Measurements from ENCODE around the gene METTL26.

DNA sequence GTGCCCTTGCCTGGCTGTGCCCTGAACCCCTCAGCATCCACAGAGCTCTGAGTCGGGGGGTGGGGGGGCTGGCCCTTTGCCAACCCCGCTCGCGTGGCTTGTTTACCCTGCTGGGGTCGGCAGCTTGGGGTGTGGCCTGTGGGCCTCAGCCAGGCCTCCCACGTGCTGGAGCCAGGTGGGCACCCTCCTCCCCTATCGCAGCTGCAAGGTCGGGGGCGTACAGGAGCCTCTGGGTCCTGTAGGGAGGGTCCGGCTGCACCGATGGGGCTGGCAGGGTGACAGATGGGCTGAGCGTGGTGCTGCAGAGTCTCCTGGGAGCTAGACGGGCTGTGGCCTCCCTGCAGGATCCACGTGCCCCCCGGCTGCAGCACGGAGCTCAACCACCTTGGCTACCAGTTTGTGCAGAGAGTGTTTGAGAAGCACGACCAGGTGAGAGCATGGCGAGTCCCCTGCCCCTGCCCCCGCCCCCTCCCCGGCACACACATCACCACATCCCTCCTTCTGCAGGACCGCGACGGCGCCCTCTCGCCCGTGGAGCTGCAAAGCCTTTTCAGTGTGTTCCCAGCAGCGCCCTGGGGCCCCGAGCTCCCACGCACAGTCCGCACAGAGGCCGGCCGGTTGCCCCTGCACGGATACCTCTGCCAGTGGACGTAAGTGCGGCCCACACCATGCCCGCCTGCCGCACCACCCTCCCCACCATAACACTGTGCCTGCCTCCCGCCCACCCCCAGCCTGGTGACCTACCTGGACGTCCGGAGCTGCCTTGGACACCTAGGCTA is 35.4 kb upstream of the METTL26 start:
- TF ChIP-seq, protein P1, sequence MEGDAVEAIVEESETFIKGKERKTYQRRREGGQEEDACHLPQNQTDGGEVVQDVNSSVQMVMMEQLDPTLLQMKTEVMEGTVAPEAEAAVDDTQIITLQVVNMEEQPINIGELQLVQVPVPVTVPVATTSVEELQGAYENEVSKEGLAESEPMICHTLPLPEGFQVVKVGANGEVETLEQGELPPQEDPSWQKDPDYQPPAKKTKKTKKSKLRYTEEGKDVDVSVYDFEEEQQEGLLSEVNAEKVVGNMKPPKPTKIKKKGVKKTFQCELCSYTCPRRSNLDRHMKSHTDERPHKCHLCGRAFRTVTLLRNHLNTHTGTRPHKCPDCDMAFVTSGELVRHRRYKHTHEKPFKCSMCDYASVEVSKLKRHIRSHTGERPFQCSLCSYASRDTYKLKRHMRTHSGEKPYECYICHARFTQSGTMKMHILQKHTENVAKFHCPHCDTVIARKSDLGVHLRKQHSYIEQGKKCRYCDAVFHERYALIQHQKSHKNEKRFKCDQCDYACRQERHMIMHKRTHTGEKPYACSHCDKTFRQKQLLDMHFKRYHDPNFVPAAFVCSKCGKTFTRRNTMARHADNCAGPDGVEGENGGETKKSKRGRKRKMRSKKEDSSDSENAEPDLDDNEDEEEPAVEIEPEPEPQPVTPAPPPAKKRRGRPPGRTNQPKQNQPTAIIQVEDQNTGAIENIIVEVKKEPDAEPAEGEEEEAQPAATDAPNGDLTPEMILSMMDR (IDR thresholded peaks at IDR 0.05; ENCODE audit: low read depth, low read length) = no peak
- no peak for TF ChIP-seq EZH2phosphoT487 (IDR thresholded peaks at IDR 0.05; ENCODE audit: low read depth)
